Measurements from ENCODE around the gene ARID3A. TPM values are rescaled to one million over a fixed set of nuclear protein-coding genes. Genes with fewer than 3 reads are reported as not detected.

ARID3A gene
- total and polyA plus RNA-seq, 4 donors = 7.7 to 29.7 (median 19.8) TPM

- peaks cover 0 to 1% (median 0%) of the 10 kb centered on the region in 5 donors for H3K4me1 ChIP-seq (ENCODE audit: control insufficient read depth in 5 of 5, insufficient read depth in 5 of 5, low read length in 5 of 5)
- TF ChIP-seq CTCF (IDR thresholded peaks at IDR 0.05; ENCODE audit: control extremely low read depth, extremely low read depth) = no peak
- H3K27me3 ChIP-seq (ENCODE audit: control insufficient read depth in 3 of 3, insufficient read depth in 3 of 3, low read length in 2 of 3) = no peaks in the 10 kb centered on the region
- ATAC-seq (ENCODE audit: insufficient read depth, low FRiP score) = no peak
- DNase-seq = no peak
- no peak overlapping the region for H3K9ac ChIP-seq (ENCODE audit: insufficient read depth in 1 of 2, low read length in 2 of 2)
- H3K36me3 ChIP-seq (ENCODE audit: control insufficient read depth in 4 of 4, insufficient read depth in 4 of 4, low read length in 4 of 4) = peaks cover 0 to 50% (median 9%) of the 10 kb centered on the region in 4 donors
- H3K4me3 ChIP-seq = no peak overlapping the region
- WGBS, 2 donors = 88 to 92% methylated on average over 27 of the region's 27 CpGs
- H3K9me3 ChIP-seq (ENCODE audit: control insufficient read depth in 4 of 4, insufficient read depth in 3 of 4, low read length in 3 of 4) = no peaks in the 10 kb centered on the region
- H3K27ac ChIP-seq (ENCODE audit: low read depth in 1 of 2, low read length in 1 of 2) = no peak overlapping the region
These were observed 64.3 kb downstream of the ARID3A start for GRCh38 chr19:990119-990571.

DNA sequence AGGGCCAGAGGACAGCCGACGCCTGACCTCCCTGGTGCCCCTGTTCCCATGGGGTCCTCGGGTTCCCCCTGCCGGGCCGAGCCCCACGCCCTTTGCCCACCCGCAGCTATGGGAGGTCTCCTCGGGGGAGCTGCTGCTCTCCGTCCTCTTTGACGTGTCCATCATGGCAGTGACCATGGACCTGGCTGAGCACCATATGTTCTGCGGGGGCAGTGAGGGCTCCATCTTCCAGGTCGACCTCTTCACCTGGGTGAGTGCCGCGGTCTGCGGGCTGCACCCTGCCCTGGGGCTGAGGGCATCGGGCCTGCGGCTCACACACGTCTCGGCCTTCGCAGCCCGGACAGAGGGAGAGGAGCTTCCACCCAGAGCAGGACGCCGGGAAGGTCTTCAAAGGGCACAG, 64.9 kb downstream of the ARID3A start:
- Histone ChIP-seq H3K9ac (ENCODE audit: insufficient read depth in 1 of 2, low read length in 2 of 2) (no peak overlapping the region), H3K9me3 (ENCODE audit: control insufficient read depth in 4 of 4, insufficient read depth in 3 of 4, low read length in 3 of 4) (no peaks in the 10 kb centered on the region), H3K4me3 (no peak overlapping the region), H3K4me1 (ENCODE audit: control insufficient read depth in 5 of 5, insufficient read depth in 5 of 5, low read length in 5 of 5) (peaks cover 0 to 2% (median 0%) of the 10 kb centered on the region in 5 donors), H3K27me3 (ENCODE audit: control insufficient read depth in 3 of 3, insufficient read depth in 3 of 3, low read length in 2 of 3) (no peaks in the 10 kb centered on the region), H3K36me3 (ENCODE audit: control insufficient read depth in 4 of 4, insufficient read depth in 4 of 4, low read length in 4 of 4) (peaks cover 0 to 50% (median 8%) of the 10 kb centered on the region in 4 donors), H3K27ac (ENCODE audit: low read depth in 1 of 2, low read length in 1 of 2) (no peak overlapping the region)
- WGBS, 2 donors = 92 to 95% methylated on average over 23 of the region's 23 CpGs
- no peak for TF ChIP-seq CTCF (IDR thresholded peaks at IDR 0.05; ENCODE audit: control extremely low read depth, extremely low read depth)
- DNase-seq = no peak
- ATAC-seq (ENCODE audit: insufficient read depth, low FRiP score) = no peak

- no peak for ATAC-seq (ENCODE audit: insufficient read depth, low FRiP score)
- H3K27ac ChIP-seq (ENCODE audit: low read depth in 1 of 2, low read length in 1 of 2) = no peak overlapping the region
- H3K27me3 ChIP-seq (ENCODE audit: control insufficient read depth in 3 of 3, insufficient read depth in 3 of 3, low read length in 2 of 3) = peaks cover 0 to 5% (median 5%) of the 10 kb centered on the region in 3 donors
- H3K4me3 ChIP-seq = no peak overlapping the region
- TF ChIP-seq CTCF (IDR thresholded peaks at IDR 0.05; ENCODE audit: control extremely low read depth, extremely low read depth) = no peak
- H3K4me1 ChIP-seq (ENCODE audit: control insufficient read depth in 5 of 5, insufficient read depth in 5 of 5, low read length in 5 of 5) = peaks cover 0 to 7% (median 6%) of the 10 kb centered on the region in 5 donors
- DNase-seq = peak in 1 of 3 donors; percentile 40
- H3K36me3 ChIP-seq (ENCODE audit: control insufficient read depth in 4 of 4, insufficient read depth in 4 of 4, low read length in 4 of 4) = peaks cover 0 to 46% (median 7%) of the 10 kb centered on the region in 4 donors
- H3K9ac ChIP-seq (ENCODE audit: insufficient read depth in 1 of 2, low read length in 2 of 2) = no peak overlapping the region
- WGBS, 2 donors = 90% methylated on average over 32 to 42 of the region's 47 CpGs
- H3K9me3 ChIP-seq (ENCODE audit: control insufficient read depth in 4 of 4, insufficient read depth in 3 of 4, low read length in 3 of 4) = peaks cover 0 to 2% (median 0%) of the 10 kb centered on the region in 4 donors
These were observed 65.5 kb downstream of the ARID3A start for GRCh38 chr19:991174-991931.

Measured in lung (tissue), 12 donors.